ENCODE measurements around the gene EMB. TPM values are rescaled to one million over a fixed set of nuclear protein-coding genes. Genes with fewer than 3 reads are reported as not detected.
"Not testable (repeated sequence)": the region's sequence is repeated elsewhere in the genome, so short reads cannot be mapped to it uniquely, and the experiment has no call there.

Gene EMB
- total RNA-seq, 1 donor from 2014 or later, result 19.7 TPM

DNA sequence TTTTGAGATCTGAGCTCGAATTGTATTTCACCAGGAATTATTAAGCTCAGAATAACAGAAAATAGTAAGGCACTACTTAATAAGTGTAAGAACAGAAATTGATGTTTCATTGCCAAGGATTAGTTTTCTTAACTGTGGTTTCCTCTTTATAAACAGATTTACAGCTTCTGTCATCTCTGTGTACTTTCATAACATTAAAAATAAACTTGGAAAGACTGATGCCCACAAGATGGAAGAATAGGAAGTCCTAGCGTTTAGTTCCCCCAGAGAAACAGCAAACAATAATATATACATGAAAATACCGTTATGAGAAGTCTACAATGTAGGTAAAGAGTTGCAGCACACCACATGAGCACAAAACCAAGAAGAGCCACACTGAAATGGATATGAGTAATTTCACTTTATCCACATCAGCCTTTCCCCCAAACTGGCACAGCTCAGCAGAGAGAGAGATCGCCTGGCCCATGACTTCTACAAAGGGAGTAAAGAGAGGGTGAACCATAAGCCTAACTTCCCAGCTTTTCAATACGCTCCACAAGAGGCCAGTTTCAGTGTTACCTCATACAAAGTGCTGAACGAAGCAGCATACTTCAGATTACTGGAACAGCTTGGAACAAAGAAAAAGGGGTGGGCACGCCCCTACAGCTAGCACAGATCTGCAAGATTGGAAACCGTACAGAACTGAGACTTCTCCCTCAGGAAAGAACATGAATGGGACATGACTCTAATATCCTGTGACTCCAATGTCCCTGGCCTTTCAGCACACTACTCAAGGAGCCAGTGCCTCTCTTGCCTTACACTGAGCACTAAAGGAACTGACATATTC is 75.4 kb downstream of the EMB start:
- no peaks in the 10 kb centered on the region for H3K27me3 Mint-ChIP-seq (ENCODE audit: unreplicated experiment)
- no peak overlapping the region for H3K27ac Mint-ChIP-seq (ENCODE audit: unreplicated experiment)
- TF ChIP-seq, protein P1, sequence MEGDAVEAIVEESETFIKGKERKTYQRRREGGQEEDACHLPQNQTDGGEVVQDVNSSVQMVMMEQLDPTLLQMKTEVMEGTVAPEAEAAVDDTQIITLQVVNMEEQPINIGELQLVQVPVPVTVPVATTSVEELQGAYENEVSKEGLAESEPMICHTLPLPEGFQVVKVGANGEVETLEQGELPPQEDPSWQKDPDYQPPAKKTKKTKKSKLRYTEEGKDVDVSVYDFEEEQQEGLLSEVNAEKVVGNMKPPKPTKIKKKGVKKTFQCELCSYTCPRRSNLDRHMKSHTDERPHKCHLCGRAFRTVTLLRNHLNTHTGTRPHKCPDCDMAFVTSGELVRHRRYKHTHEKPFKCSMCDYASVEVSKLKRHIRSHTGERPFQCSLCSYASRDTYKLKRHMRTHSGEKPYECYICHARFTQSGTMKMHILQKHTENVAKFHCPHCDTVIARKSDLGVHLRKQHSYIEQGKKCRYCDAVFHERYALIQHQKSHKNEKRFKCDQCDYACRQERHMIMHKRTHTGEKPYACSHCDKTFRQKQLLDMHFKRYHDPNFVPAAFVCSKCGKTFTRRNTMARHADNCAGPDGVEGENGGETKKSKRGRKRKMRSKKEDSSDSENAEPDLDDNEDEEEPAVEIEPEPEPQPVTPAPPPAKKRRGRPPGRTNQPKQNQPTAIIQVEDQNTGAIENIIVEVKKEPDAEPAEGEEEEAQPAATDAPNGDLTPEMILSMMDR (IDR thresholded peaks at IDR 0.05; ENCODE audit: partially characterized antibody, unreplicated experiment), result no peak
- no peak overlapping the region for H3K4me3 Mint-ChIP-seq (ENCODE audit: unreplicated experiment)
- H3K4me1 Mint-ChIP-seq (ENCODE audit: low read depth, unreplicated experiment), result no peaks in the 10 kb centered on the region
- H3K36me3 Mint-ChIP-seq (ENCODE audit: unreplicated experiment), result peaks cover 14% of the 10 kb centered on the region
- H3K9me3 Mint-ChIP-seq (ENCODE audit: unreplicated experiment), result peaks cover 13% of the 10 kb centered on the region
- no peak for DNase-seq

DNA sequence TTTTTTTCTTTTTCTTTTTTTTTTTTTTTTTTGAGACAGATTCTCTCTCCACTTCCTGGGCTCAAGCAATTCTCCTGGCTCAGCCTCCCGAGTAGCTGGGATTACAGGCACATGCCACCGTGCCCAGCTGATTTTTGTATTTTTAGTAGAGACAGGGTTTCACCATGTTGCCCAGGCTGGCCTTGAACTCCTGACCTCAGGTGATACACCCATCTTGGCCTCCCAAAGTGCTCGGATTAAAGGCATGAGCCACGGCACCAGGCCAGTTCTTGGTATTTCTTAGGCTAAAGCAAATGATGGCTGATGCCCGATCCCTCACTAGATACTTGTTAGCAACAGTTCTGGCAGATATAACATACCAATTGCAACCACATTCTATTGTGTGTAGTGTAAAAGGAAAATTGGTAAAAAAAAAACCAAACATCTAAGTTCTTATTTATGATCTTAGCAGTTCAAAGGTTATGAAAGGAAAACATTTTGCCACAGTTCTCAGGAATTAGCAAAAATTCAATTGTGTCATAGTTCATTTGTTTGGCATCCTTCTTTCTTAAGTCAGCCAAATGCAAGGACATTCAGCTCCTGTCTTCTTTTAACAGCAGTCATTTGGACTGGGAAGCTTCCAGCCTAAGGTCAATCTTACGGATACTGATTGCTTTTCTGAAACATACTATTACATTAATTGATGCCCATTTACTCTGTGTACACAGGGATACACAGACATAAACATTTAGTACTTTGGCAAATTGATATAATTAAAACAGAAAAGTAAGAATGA is 76.4 kb downstream of the EMB start:
- H3K36me3 Mint-ChIP-seq (ENCODE audit: unreplicated experiment); H3K27me3 Mint-ChIP-seq (ENCODE audit: unreplicated experiment); DNase-seq; H3K4me3 Mint-ChIP-seq (ENCODE audit: unreplicated experiment); H3K4me1 Mint-ChIP-seq (ENCODE audit: low read depth, unreplicated experiment); H3K27ac Mint-ChIP-seq (ENCODE audit: unreplicated experiment); H3K9me3 Mint-ChIP-seq (ENCODE audit: unreplicated experiment): not testable (repeated sequence)

DNA sequence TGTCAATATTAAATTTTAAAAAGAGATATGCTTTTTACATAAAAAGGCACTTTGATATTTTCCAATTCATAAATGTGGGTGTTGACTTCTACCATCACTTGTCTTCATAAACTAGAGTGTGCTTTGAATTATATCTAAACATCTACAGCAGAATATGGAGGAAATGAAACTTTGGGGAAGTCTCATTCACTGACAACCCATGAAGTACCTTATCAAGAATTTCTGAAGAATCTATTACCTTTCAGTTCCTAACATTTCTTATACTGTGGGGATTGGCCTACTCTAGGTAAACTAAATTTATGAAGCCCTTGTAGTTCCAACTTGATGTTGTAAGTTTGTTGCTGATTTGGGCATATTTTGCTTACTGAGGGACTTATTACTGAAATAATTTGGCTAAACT is 81.9 kb downstream of the EMB start:
- H3K36me3 Mint-ChIP-seq (ENCODE audit: unreplicated experiment), result no peaks in the 10 kb centered on the region
- DNase-seq, result no peak
- no peak overlapping the region for H3K27ac Mint-ChIP-seq (ENCODE audit: unreplicated experiment)
- no peaks in the 10 kb centered on the region for H3K4me1 Mint-ChIP-seq (ENCODE audit: low read depth, unreplicated experiment)
- H3K27me3 Mint-ChIP-seq (ENCODE audit: unreplicated experiment), result no peaks in the 10 kb centered on the region
- H3K4me3 Mint-ChIP-seq (ENCODE audit: unreplicated experiment), result no peak overlapping the region
- TF ChIP-seq, protein P1 (IDR thresholded peaks at IDR 0.05; ENCODE audit: partially characterized antibody, unreplicated experiment), result no peak
- no peaks in the 10 kb centered on the region for H3K9me3 Mint-ChIP-seq (ENCODE audit: unreplicated experiment)

DNA sequence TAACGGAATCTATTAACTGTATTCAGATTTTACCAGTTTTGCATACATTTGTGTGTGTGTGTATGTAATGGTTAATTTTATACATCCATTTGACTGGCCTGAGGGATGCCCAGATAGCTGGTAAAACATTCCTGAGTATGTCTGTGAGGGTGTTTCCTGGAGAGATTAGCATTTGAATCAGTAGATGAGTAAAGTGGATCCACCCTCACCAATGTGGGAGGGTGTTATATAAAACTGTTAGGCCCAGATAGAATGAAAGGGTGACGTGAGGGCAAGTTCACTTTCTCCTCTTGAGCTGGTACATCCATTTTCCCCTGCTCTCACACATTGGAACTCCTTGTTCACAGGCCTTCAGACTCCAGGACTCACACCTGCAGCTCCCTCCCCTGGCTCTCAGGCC is 88.7 kb downstream of the EMB start:
- Mint-ChIP-seq H3K27ac (ENCODE audit: unreplicated experiment) (no peak overlapping the region), H3K27me3 (ENCODE audit: unreplicated experiment) (no peaks in the 10 kb centered on the region), H3K9me3 (ENCODE audit: unreplicated experiment) (peaks cover 1% of the 10 kb centered on the region), H3K36me3 (ENCODE audit: unreplicated experiment) (no peaks in the 10 kb centered on the region), H3K4me3 (ENCODE audit: unreplicated experiment) (no peak overlapping the region), H3K4me1 (ENCODE audit: low read depth, unreplicated experiment) (no peaks in the 10 kb centered on the region)
- no peak for DNase-seq
- TF ChIP-seq, protein P1 (IDR thresholded peaks at IDR 0.05; ENCODE audit: partially characterized antibody, unreplicated experiment), result no peak

Other genes starting within 250 kb of the EMB start
- gene PARP8, start 225.3 kb upstream of the EMB start, total RNA-seq (ENCODE audit: unreplicated experiment), result 11.3 TPM

Data from glutamatergic neuron (in vitro differentiated cells).